Measurements from ENCODE around the gene APBB2. TPM values are rescaled to one million over a fixed set of nuclear protein-coding genes. Genes with fewer than 3 reads are reported as not detected.

Gene APBB2
- total and polyA plus RNA-seq, 2 of the 8 experiments (the other 6 are each of a cell fraction or from before 2014, with no cell fraction given) = 58.7 to 59.4 TPM

DNA sequence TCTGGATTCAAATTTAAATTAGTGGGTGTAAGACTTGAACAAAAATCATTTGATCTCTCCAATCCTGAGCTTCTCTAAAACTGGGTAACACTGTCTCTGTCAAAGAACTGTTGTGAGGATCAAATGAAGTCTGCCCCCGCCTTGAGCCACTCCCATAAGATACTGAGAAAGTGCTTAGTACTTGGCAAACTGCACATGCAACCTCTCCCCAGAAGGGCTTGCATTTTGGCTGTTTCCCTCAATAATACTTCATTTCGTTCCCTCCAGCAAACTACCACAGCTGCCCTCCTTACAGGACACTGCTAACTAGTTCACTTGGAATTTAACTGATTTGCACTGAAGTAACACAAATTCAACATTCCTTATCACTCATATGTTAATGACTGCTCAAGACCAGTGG lies 79.8 kb downstream of the APBB2 start (continued):
- TF ChIP-seq CBX5 (IDR thresholded peaks at IDR 0.05; ENCODE audit: low read depth, low read length) (no peak), BRCA1 (IDR thresholded peaks at IDR 0.05; ENCODE audit: low read depth, low read length) (no peak), GTF2F1 (IDR thresholded peaks at IDR 0.05; ENCODE audit: borderline replicate concordance, low read depth, low read length) (no peak)

All from H1 (cell line).